ENCODE measurements around the gene L3MBTL4.

L3MBTL4 gene

DNA sequence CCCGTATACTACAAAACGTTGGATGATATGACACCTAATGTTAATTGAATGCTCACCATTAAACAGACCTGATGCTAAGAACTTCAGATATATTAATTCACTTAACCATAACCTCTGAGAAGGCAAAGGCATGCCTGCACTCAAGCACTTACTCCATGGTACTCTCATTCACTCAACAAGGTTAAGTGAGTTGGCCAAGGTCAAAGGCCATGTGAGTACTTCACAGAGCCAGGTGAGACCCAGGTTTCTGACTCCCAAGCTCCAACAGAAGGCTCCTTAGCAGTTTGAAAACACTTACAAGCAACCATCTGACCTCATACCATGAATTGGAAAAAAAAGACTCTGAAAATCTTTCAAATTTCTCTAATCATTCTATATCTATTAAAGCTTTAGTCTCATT is 198.8 kb downstream of the L3MBTL4 start:
- Histone ChIP-seq H3K9ac (no peak overlapping the region), H3K27me3 (ENCODE audit: insufficient read depth, low read depth) (no peaks in the 10 kb centered on the region), H3K4me2 (no peak overlapping the region), H3K4me3 (IDR thresholded peaks at IDR 0.05; ENCODE audit: insufficient read depth, low read depth, low read length) (no peak overlapping the region), H2AFZ (ENCODE audit: low read depth) (no peak overlapping the region), H3K27ac (no peak overlapping the region), H3K36me3 (ENCODE audit: insufficient read depth) (no peaks in the 10 kb centered on the region), H3K79me2 (ENCODE audit: insufficient read depth, low read depth) (no peaks in the 10 kb centered on the region), H4K20me1 (ENCODE audit: insufficient read depth) (no peaks in the 10 kb centered on the region), H3K4me1 (ENCODE audit: low read depth, poor library complexity, severe bottlenecking) (no peaks in the 10 kb centered on the region)
- TF ChIP-seq, protein P1, sequence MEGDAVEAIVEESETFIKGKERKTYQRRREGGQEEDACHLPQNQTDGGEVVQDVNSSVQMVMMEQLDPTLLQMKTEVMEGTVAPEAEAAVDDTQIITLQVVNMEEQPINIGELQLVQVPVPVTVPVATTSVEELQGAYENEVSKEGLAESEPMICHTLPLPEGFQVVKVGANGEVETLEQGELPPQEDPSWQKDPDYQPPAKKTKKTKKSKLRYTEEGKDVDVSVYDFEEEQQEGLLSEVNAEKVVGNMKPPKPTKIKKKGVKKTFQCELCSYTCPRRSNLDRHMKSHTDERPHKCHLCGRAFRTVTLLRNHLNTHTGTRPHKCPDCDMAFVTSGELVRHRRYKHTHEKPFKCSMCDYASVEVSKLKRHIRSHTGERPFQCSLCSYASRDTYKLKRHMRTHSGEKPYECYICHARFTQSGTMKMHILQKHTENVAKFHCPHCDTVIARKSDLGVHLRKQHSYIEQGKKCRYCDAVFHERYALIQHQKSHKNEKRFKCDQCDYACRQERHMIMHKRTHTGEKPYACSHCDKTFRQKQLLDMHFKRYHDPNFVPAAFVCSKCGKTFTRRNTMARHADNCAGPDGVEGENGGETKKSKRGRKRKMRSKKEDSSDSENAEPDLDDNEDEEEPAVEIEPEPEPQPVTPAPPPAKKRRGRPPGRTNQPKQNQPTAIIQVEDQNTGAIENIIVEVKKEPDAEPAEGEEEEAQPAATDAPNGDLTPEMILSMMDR (conservative IDR thresholded peaks at IDR 0.05; ENCODE audit: low read depth, low read length), result no peak

DNA sequence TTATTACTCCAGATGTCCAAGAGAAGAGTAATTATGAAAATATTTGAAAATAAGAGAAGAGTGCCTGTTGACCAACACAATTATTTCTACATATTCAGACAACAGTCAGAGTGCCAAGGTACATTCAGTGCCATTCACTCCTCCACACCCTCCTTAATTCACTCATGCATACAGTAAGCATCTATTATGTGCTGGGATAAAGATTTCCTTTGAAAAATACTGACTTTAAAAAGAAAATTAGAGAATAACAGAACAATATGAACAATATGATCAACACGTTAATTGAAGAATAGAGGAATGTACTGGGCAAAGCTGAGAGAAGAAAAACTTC is 203.6 kb downstream of the L3MBTL4 start:
- Histone ChIP-seq H2AFZ (ENCODE audit: low read depth) (no peak overlapping the region), H4K20me1 (ENCODE audit: insufficient read depth) (no peaks in the 10 kb centered on the region), H3K4me2 (no peak overlapping the region), H3K4me3 (IDR thresholded peaks at IDR 0.05; ENCODE audit: insufficient read depth, low read depth, low read length) (no peak overlapping the region), H3K4me1 (ENCODE audit: low read depth, poor library complexity, severe bottlenecking) (no peaks in the 10 kb centered on the region), H3K79me2 (ENCODE audit: insufficient read depth, low read depth) (no peaks in the 10 kb centered on the region), H3K9ac (no peak overlapping the region), H3K36me3 (ENCODE audit: insufficient read depth) (no peaks in the 10 kb centered on the region), H3K27ac (no peak overlapping the region), H3K27me3 (ENCODE audit: insufficient read depth, low read depth) (no peaks in the 10 kb centered on the region)
- TF ChIP-seq, protein P1 (conservative IDR thresholded peaks at IDR 0.05; ENCODE audit: low read depth, low read length), result no peak

DNA sequence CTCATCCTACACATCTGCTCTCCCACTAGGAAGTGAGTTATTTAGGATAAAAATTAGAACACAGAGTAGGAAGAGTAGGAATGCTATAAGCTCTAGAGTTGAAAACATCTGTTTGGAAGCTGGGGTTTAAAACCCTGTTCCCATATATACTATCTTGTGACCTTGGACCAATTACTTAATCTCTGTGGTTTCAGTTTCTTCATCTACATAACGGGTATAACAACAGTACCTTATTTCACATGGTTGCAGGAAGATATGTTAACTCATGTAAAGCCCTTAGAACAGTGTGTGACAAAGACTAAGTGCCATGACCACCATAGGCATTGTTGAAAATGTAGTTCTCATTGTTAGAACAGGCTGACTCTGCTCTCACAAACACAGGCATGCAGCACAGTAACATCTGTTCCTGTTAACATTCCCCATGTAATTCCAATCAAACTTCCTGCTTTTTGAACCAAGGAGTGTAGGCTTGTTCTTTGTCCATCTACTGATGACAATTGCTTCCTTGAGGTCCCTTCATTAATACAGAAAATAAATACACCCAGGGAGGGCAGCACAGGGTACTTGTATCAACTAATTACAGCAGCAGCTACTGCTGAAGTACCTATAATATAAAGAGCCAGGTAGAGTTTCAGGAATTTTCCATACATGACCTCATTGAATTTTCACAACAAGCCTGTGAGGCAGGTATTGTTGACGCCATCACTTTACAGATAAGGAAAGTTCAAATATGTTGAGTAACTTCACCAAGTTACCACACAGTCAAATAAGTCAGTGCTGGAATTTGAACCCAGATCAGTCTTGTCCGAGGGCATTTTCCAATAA is 204.2 kb downstream of the L3MBTL4 start:
- Histone ChIP-seq H3K27me3 (ENCODE audit: insufficient read depth, low read depth) (no peaks in the 10 kb centered on the region), H3K79me2 (ENCODE audit: insufficient read depth, low read depth) (no peaks in the 10 kb centered on the region), H3K4me1 (ENCODE audit: low read depth, poor library complexity, severe bottlenecking) (no peaks in the 10 kb centered on the region), H3K9ac (no peak overlapping the region), H3K27ac (no peak overlapping the region), H3K4me2 (no peak overlapping the region), H3K36me3 (ENCODE audit: insufficient read depth) (no peaks in the 10 kb centered on the region), H3K4me3 (IDR thresholded peaks at IDR 0.05; ENCODE audit: insufficient read depth, low read depth, low read length) (no peak overlapping the region), H4K20me1 (ENCODE audit: insufficient read depth) (no peaks in the 10 kb centered on the region), H2AFZ (ENCODE audit: low read depth) (no peak overlapping the region)
- TF ChIP-seq, protein P1 (conservative IDR thresholded peaks at IDR 0.05; ENCODE audit: low read depth, low read length), result no peak

DNA sequence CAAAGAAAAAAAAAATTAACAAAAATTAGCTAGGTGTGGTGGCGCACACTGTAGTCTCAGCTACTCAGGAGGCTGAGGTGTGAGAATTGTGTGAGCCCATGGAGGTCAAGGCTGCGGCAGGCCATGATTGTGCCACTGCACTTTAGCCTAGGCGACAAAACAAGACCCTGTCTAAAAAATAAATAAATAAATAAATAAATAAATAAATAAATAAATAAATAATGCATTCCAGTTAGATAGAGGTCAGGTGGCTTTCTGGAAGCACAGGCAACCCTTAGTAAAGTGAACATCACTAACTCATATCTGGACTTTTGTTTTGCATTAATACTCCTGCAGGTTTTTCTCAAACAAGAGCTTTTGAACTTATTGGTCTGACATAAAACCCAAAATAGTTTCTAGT is 206.8 kb downstream of the L3MBTL4 start:
- Histone ChIP-seq H3K27me3 (ENCODE audit: insufficient read depth, low read depth) (no peaks in the 10 kb centered on the region), H4K20me1 (ENCODE audit: insufficient read depth) (no peaks in the 10 kb centered on the region), H3K79me2 (ENCODE audit: insufficient read depth, low read depth) (no peaks in the 10 kb centered on the region), H3K4me3 (IDR thresholded peaks at IDR 0.05; ENCODE audit: insufficient read depth, low read depth, low read length) (no peak overlapping the region), H3K36me3 (ENCODE audit: insufficient read depth) (no peaks in the 10 kb centered on the region), H3K4me2 (no peak overlapping the region), H3K27ac (no peak overlapping the region), H3K9ac (no peak overlapping the region), H3K4me1 (ENCODE audit: low read depth, poor library complexity, severe bottlenecking) (no peaks in the 10 kb centered on the region), H2AFZ (ENCODE audit: low read depth) (no peak overlapping the region)
- TF ChIP-seq, protein P1 (conservative IDR thresholded peaks at IDR 0.05; ENCODE audit: low read depth, low read length), result no peak
